Measurements from ENCODE around the gene PRKCE. TPM values are rescaled to one million over a fixed set of nuclear protein-coding genes. Genes with fewer than 3 reads are reported as not detected.

The PRKCE gene
- total and polyA plus RNA-seq, 2 donors (not counting 3 experiments of a cell fraction or from before 2014, with no cell fraction given) = 27.9 to 33.9 TPM

DNA sequence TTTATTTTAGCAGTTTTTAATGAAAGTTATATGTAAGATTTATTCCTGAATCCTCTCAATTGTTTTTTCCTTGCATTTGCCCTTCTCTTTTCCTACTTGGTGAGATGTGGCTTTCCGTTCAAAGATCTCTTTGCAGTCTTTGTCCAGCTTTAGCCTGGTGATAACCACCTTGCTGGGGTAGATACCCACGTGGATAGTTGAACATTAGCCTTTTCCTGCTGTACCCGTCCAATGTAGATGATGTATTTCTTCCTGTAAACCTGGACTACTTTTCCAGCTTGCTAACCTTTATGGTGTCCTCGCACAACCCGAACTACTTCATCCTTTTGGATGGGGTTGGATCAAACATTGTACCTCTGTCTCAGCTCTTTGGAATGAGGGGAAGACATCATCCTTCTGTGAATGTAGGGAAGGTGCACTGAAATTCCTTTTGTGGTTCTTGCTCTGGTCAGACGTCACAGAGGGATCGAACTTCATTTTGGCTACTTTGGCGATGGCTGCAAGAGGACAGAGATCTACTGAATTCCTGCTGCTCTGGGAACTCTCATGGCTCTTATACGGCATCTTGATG, 352.5 kb downstream of the PRKCE start:
- Histone ChIP-seq H3K27ac (ENCODE audit: insufficient read depth, low read depth, low read length) (no peak overlapping the region), H3K9me1 (replicated peaks; ENCODE audit: control insufficient read depth, extremely low read depth, insufficient read depth, low read length) (no peaks in the 10 kb centered on the region), H3K4me1 (ENCODE audit: control insufficient read depth, extremely low read depth, insufficient read depth, low read length) (no peaks in the 10 kb centered on the region), H3K9ac (replicated peaks; ENCODE audit: extremely low read depth, insufficient read depth, low read length) (no peak overlapping the region), H3K4me3 (replicated peaks in 1 of 3; ENCODE audit: insufficient read depth in 1 of 3, low read depth in 1 of 3, low read length in 3 of 3) (no peak overlapping the region), H2AFZ (ENCODE audit: low read depth, low read length) (no peak overlapping the region), H3K79me2 (ENCODE audit: control insufficient read depth, insufficient read depth, low read length) (no peaks in the 10 kb centered on the region), H3K4me2 (ENCODE audit: insufficient read depth, low read length) (no peak overlapping the region), H3K36me3 (ENCODE audit: control insufficient read depth in 2 of 2, extremely low read depth in 1 of 2, insufficient read depth in 2 of 2, low read length in 2 of 2) (peaks cover 0 to 2% of the 10 kb centered on the region in 2 experiments), H3K9me3 (replicated peaks; ENCODE audit: control insufficient read depth, insufficient read depth, low read length) (no peaks in the 10 kb centered on the region), H3K27me3 (ENCODE audit: control insufficient read depth in 2 of 2, insufficient read depth in 2 of 2, low read length in 2 of 2) (no peaks in the 10 kb centered on the region), H4K20me1 (replicated peaks; ENCODE audit: control insufficient read depth, extremely low read depth, insufficient read depth, low read length) (no peaks in the 10 kb centered on the region)
- intact Hi-C loops (cut with micrococcal nuclease) (no loop called here), dilution Hi-C loops (cut with MboI; ENCODE audit: extremely low pct_ligation_motif_present, low sequenced_read_pairs) (no loop called here)
- FAIRE-seq (no peak), DNase-seq (ENCODE audit: low read depth, low spot score) (no peak)
- TF ChIP-seq, protein P1, sequence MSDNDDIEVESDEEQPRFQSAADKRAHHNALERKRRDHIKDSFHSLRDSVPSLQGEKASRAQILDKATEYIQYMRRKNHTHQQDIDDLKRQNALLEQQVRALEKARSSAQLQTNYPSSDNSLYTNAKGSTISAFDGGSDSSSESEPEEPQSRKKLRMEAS (IDR thresholded peaks at IDR 0.05; ENCODE audit: insufficient read depth, insufficient read length) = no peak
- TF ChIP-seq JUN (IDR thresholded peaks at IDR 0.05; ENCODE audit: borderline replicate concordance, insufficient read depth, insufficient read length, low read depth) (no peak), GATA2 (IDR thresholded peaks at IDR 0.05; ENCODE audit: insufficient read depth, insufficient read length, low read depth, low read length) (no peak), POLR2A (IDR thresholded peaks at IDR 0.05; ENCODE audit: low read depth, low read length) (no peak), POLR2AphosphoS5 (IDR thresholded peaks at IDR 0.05; ENCODE audit: insufficient read depth, low read depth, low read length) (no peak), EZH2 (IDR thresholded peaks at IDR 0.05; ENCODE audit: borderline replicate concordance, low read depth, low read length, severe bottlenecking) (no peak), MYC (IDR thresholded peaks at IDR 0.05; ENCODE audit: low read depth, low read length) (no peak)
- ChIA-PET POLR2A (no interaction called here), CTCF (interaction anchor here (0.7 to 3.5 kb wide), 4 partner anchors 11 to 458 kb away, joined by 3 to 22 read pairs (median 3); no protein-coding TSS in a partner anchor)
- no TSS peak for BruUV-seq (replicated peaks)

DNA sequence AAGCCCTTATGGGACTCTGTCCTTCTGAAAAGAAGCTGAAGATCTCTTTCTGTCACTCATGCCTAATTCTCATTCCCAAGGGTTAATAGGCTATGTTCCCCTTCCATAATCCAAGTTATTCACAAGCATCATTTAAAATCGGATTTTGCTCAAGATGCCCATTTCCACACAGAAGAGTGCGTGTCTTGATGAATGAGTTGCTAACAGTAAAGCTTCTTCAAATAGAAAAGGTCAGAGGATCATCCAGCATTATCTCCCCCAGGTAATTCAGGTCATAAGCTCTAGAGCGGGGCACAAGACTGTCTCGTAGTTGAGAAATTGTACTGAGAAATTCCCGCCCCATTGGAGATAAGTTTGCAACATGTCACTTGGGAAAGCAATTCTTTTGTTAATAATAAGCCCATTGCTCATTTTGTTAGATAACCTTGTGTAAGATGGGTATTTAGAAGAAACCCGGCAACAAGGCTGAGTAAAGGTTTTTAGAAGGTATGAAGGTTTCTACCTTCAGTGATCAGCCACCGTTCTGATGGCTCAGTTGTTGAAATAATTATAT, 355.1 kb downstream of the PRKCE start:
- Histone ChIP-seq H3K79me2 (ENCODE audit: control insufficient read depth, insufficient read depth, low read length) (no peaks in the 10 kb centered on the region), H3K9me3 (replicated peaks; ENCODE audit: control insufficient read depth, insufficient read depth, low read length) (no peaks in the 10 kb centered on the region), H3K4me3 (replicated peaks in 1 of 3; ENCODE audit: insufficient read depth in 1 of 3, low read depth in 1 of 3, low read length in 3 of 3) (no peak overlapping the region), H3K4me2 (ENCODE audit: insufficient read depth, low read length) (no peak overlapping the region), H3K36me3 (ENCODE audit: control insufficient read depth in 2 of 2, extremely low read depth in 1 of 2, insufficient read depth in 2 of 2, low read length in 2 of 2) (peaks cover 0 to 1% of the 10 kb centered on the region in 2 experiments), H3K9me1 (replicated peaks; ENCODE audit: control insufficient read depth, extremely low read depth, insufficient read depth, low read length) (no peaks in the 10 kb centered on the region), H3K27me3 (ENCODE audit: control insufficient read depth in 2 of 2, insufficient read depth in 2 of 2, low read length in 2 of 2) (no peaks in the 10 kb centered on the region), H3K4me1 (ENCODE audit: control insufficient read depth, extremely low read depth, insufficient read depth, low read length) (no peaks in the 10 kb centered on the region), H3K27ac (ENCODE audit: insufficient read depth, low read depth, low read length) (no peak overlapping the region), H3K9ac (replicated peaks; ENCODE audit: extremely low read depth, insufficient read depth, low read length) (no peak overlapping the region), H2AFZ (ENCODE audit: low read depth, low read length) (no peak overlapping the region), H4K20me1 (replicated peaks; ENCODE audit: control insufficient read depth, extremely low read depth, insufficient read depth, low read length) (no peaks in the 10 kb centered on the region)
- ChIA-PET POLR2A (no interaction called here), CTCF (interaction anchor here (3.5 kb wide), 1 partner anchor 13 kb away, joined by 22 read pairs; no protein-coding TSS in a partner anchor)
- intact Hi-C loops (cut with micrococcal nuclease) (no loop called here), dilution Hi-C loops (cut with MboI; ENCODE audit: extremely low pct_ligation_motif_present, low sequenced_read_pairs) (no loop called here)
- no TSS peak for BruUV-seq (replicated peaks)
- DNase-seq (ENCODE audit: low read depth, low spot score) = no peak
- no peak for TF ChIP-seq FOS (IDR thresholded peaks at IDR 0.05; ENCODE audit: borderline replicate concordance, insufficient read depth, low read length)
- no peak for TF ChIP-seq EZH2 (IDR thresholded peaks at IDR 0.05; ENCODE audit: borderline replicate concordance, low read depth, low read length, severe bottlenecking)
- TF ChIP-seq POLR2AphosphoS5 (IDR thresholded peaks at IDR 0.05; ENCODE audit: insufficient read depth, low read depth, low read length) = no peak
- no peak for TF ChIP-seq MYC (IDR thresholded peaks at IDR 0.05; ENCODE audit: low read depth, low read length)
- TF ChIP-seq, protein P1 (IDR thresholded peaks at IDR 0.05; ENCODE audit: insufficient read depth, insufficient read length) = no peak
- no peak for TF ChIP-seq GATA2 (IDR thresholded peaks at IDR 0.05; ENCODE audit: insufficient read depth, insufficient read length, low read depth, low read length)
- TF ChIP-seq, protein P2, sequence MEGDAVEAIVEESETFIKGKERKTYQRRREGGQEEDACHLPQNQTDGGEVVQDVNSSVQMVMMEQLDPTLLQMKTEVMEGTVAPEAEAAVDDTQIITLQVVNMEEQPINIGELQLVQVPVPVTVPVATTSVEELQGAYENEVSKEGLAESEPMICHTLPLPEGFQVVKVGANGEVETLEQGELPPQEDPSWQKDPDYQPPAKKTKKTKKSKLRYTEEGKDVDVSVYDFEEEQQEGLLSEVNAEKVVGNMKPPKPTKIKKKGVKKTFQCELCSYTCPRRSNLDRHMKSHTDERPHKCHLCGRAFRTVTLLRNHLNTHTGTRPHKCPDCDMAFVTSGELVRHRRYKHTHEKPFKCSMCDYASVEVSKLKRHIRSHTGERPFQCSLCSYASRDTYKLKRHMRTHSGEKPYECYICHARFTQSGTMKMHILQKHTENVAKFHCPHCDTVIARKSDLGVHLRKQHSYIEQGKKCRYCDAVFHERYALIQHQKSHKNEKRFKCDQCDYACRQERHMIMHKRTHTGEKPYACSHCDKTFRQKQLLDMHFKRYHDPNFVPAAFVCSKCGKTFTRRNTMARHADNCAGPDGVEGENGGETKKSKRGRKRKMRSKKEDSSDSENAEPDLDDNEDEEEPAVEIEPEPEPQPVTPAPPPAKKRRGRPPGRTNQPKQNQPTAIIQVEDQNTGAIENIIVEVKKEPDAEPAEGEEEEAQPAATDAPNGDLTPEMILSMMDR (IDR thresholded peaks at IDR 0.05; ENCODE audit: extremely low read depth in 1 of 2, insufficient read depth in 1 of 2, low read depth in 1 of 2, low read length in 2 of 2) = no peak
- no peak for TF ChIP-seq JUN (IDR thresholded peaks at IDR 0.05; ENCODE audit: borderline replicate concordance, insufficient read depth, insufficient read length, low read depth)
- no peak for TF ChIP-seq POLR2A (IDR thresholded peaks at IDR 0.05; ENCODE audit: low read depth, low read length)
- no peak for FAIRE-seq
